Stomach (tissue), 4 donors: ENCODE results near the gene COL5A1.

ENCODE experiments used
- POLR2A ChIP-seq, 4 donors: fragments of 450-650 bp; IDR thresholded peaks; one replicate each; pipeline ENCODE4 v1.6.1; 2016; ENCODE audit warnings: antibody characterized with exemption in 4 of 4, control low read depth in 2 of 4, mild to moderate bottlenecking in 1 of 4, moderate library complexity in 1 of 4
- POLR2AphosphoS5 ChIP-seq, 3 donors: sonication (generic); formaldehyde crosslinking; IDR thresholded peaks; one replicate each; pipeline ENCODE4 v1.6.1; 2016; ENCODE audit warnings: antibody characterized with exemption in 3 of 3
- TF ChIP-seq, protein P1 (sequence below), 7 experiments: fragments of 450-650 bp in 4 of 7; fragments of 200-600 bp in 3 of 7; sonication (generic) in 3 of 7; IDR thresholded peaks; one replicate each; pipeline ENCODE4 v1.5.1; 2016 to 2019; ENCODE audit warnings: antibody characterized with exemption in 7 of 7, control low read depth in 2 of 7, mild to moderate bottlenecking in 1 of 7

DNA sequence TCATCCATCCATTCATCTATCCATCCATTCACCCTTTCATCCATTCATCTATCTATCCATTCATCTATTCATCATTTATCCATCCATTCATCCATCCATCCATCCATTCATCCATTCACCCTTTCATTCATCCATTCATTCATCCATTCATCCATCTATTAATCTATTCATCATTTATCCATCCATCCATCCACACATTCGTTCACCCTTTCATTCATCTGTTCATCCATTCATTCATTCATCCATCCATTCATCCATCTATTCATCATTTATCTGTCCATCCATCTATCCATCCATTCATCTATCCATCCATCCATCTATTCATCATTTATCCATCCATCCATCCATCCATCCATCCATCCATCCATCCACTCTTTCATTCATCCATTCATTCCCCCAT lies 205.1 kb downstream of the COL5A1 start:
- TF ChIP-seq, protein P1, sequence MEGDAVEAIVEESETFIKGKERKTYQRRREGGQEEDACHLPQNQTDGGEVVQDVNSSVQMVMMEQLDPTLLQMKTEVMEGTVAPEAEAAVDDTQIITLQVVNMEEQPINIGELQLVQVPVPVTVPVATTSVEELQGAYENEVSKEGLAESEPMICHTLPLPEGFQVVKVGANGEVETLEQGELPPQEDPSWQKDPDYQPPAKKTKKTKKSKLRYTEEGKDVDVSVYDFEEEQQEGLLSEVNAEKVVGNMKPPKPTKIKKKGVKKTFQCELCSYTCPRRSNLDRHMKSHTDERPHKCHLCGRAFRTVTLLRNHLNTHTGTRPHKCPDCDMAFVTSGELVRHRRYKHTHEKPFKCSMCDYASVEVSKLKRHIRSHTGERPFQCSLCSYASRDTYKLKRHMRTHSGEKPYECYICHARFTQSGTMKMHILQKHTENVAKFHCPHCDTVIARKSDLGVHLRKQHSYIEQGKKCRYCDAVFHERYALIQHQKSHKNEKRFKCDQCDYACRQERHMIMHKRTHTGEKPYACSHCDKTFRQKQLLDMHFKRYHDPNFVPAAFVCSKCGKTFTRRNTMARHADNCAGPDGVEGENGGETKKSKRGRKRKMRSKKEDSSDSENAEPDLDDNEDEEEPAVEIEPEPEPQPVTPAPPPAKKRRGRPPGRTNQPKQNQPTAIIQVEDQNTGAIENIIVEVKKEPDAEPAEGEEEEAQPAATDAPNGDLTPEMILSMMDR (IDR thresholded peaks at IDR 0.05), result no peak
- no peak for TF ChIP-seq POLR2A (IDR thresholded peaks at IDR 0.05)
- TF ChIP-seq POLR2AphosphoS5 (IDR thresholded peaks at IDR 0.05), result no peak
